HCT116 (cell line): ENCODE data around the gene ARFGAP1. TPM values are rescaled to one million over a fixed set of nuclear protein-coding genes. Genes with fewer than 3 reads are reported as not detected.

Experiments
- ATAC-seq: fragments of 200-7000 bp; cut with Tn5 transposase; 2 replicates; pipeline ENCODE4 v1.9.1; 2020; ENCODE audit warnings: mild to moderate bottlenecking, moderate library complexity
- BruUV-seq: library from RNA; stranded (reverse); fragments of 400-500 nt; replicated peaks from 2 replicates; lab custom pipeline; 2021; lab: Mats Ljungman, UMichigan
- CTCF ChIA-PET: fragments of 300-600 bp; sonication (Branson Sonifier 250); formaldehyde crosslinking; loops from one replicate; lab custom pipeline; 2021; ENCODE audit warnings: antibody characterized with exemption; lab: Charles Lee
- POLR2A ChIA-PET: fragments of 300-600, 350-600 bp; sonication (Branson Sonifier 250); formaldehyde crosslinking; loops from one replicate; lab custom pipeline; 2021; ENCODE audit warnings: antibody characterized with exemption; lab: Charles Lee
- RAD21 ChIA-PET, 2 experiments: fragments of 300-600 bp; sonication (Branson Sonifier 250); formaldehyde crosslinking; loops; one replicate each; lab custom pipeline; 2023; ENCODE audit warnings: low total read pairs in 2 of 2; ENCODE audit not compliant: uncharacterized antibody in 2 of 2, unreplicated experiment in 2 of 2, low non-redundant PET in 1 of 2; lab: Charles Lee
- DNase-seq: peaks from one replicate; pipeline ENCODE4 v3.0.0-alpha.2; 2010; ENCODE audit warnings: low read depth, low spot score
- H2AFZ ChIP-seq: fragments of 200-600 bp; shearing (Covaris generic), sonication (generic); 2 replicates; pipeline ENCODE4 v1.6.1; 2017; ENCODE audit warnings: low read depth, mixed run types, mixed read lengths, antibody characterized with exemption, low read length; ENCODE audit not compliant: poor library complexity, severe bottlenecking
- H3K27ac ChIP-seq: 2 replicates; pipeline ENCODE4 v1.5.1; 2012; ENCODE audit warnings: low read depth, low read length
- H3K27me3 ChIP-seq: fragments of 200-600 bp; sonication (generic); 2 replicates; pipeline ENCODE4 v1.6.1; 2016; ENCODE audit warnings: mixed run types, low read length, mixed read lengths; ENCODE audit not compliant: insufficient read depth
- H3K36me3 ChIP-seq, 2 experiments: fragments of 200-500 bp in 1 of 2; fragments of 200-600 bp in 1 of 2; sonication (Bioruptor generic) in 1 of 2; sonication (generic) in 1 of 2; 2 replicates each; pipeline versions ENCODE4 v1.5.1 to v1.6.1; 2014 to 2016; ENCODE audit warnings: low read length in 2 of 2, inconsistent platforms in 1 of 2, mixed read lengths in 1 of 2, mixed run types in 1 of 2; ENCODE audit not compliant: insufficient read depth in 2 of 2, control insufficient read depth in 1 of 2
- H3K4me1 ChIP-seq, 2 experiments: fragments of 200-600 bp in 1 of 2; sonication (generic) in 1 of 2; 2 replicates each; pipeline versions ENCODE4 v1.5.1 to v1.6.1; 2012 to 2017; ENCODE audit warnings: low read length in 2 of 2, inconsistent platforms in 1 of 2, mild to moderate bottlenecking in 1 of 2, mixed read lengths in 1 of 2, mixed run types in 1 of 2, moderate library complexity in 1 of 2; ENCODE audit not compliant: insufficient read depth in 2 of 2, control insufficient read depth in 1 of 2
- H3K4me2 ChIP-seq: fragments of 200-600 bp; sonication (generic); 2 replicates; pipeline ENCODE4 v1.6.1; 2017; ENCODE audit warnings: mixed run types, low read length, mixed read lengths
- H3K4me3 ChIP-seq, 2 experiments: fragments of 200-600 bp in 1 of 2; sonication (generic) in 1 of 2; replicated peaks in 1 of 2; 2 replicates each; pipeline ENCODE4 v1.5.1; 2011 to 2016; ENCODE audit warnings: low read length in 2 of 2, control low read depth in 1 of 2, low read depth in 1 of 2, mild to moderate bottlenecking in 1 of 2, mixed read lengths in 1 of 2, mixed run types in 1 of 2
- H3K79me2 ChIP-seq: fragments of 200-600 bp; sonication (generic); 2 replicates; pipeline ENCODE4 v1.6.1; 2017; ENCODE audit warnings: mild to moderate bottlenecking, mixed run types, low read length, moderate library complexity, mixed read lengths; ENCODE audit not compliant: insufficient read depth
- H3K9ac ChIP-seq: fragments of 200-600 bp; sonication (generic); 2 replicates; pipeline ENCODE4 v1.6.1; 2016; ENCODE audit warnings: low read length, mixed read lengths
- H3K9me2 ChIP-seq: fragments of 200-600 bp; sonication (generic), shearing (Covaris generic); 2 replicates; pipeline ENCODE4 v1.6.1; 2017; ENCODE audit warnings: mixed run types, mild to moderate bottlenecking, moderate library complexity; ENCODE audit not compliant: insufficient read depth
- H3K9me3 ChIP-seq, 2 experiments: fragments of 200-500 bp in 1 of 2; fragments of 200-600 bp in 1 of 2; sonication (Bioruptor generic) in 1 of 2; sonication (generic) in 1 of 2; 2 replicates each; pipeline ENCODE4 v1.6.1; 2014 to 2017; ENCODE audit warnings: low read length in 2 of 2, mixed read lengths in 2 of 2, inconsistent platforms in 1 of 2, low read depth in 1 of 2, mild to moderate bottlenecking in 1 of 2, mixed run types in 1 of 2, moderate library complexity in 1 of 2; ENCODE audit not compliant: control insufficient read depth in 1 of 2, insufficient read depth in 1 of 2
- H4K20me1 ChIP-seq: fragments of 200-600 bp; sonication (generic), shearing (Covaris generic); 2 replicates; pipeline ENCODE4 v1.6.1; 2017; ENCODE audit warnings: mixed run types, mild to moderate bottlenecking, moderate library complexity; ENCODE audit not compliant: insufficient read depth
- CBX3 ChIP-seq: IDR thresholded peaks from 2 replicates; pipeline ENCODE4 v1.6.1; 2012; ENCODE audit warnings: low read depth
- EZH2 ChIP-seq: fragments of 200-600 bp; sonication (generic); IDR thresholded peaks from 2 replicates; pipeline ENCODE4 v1.6.1; 2017; ENCODE audit warnings: antibody characterized with exemption, mixed run types
- EZH2phosphoT487 ChIP-seq: fragments of 200-600 bp; IDR thresholded peaks from 2 replicates; pipeline ENCODE4 v1.6.1; 2018; ENCODE audit warnings: antibody characterized with exemption, borderline replicate concordance
- JUND ChIP-seq: IDR thresholded peaks from 2 replicates; pipeline ENCODE4 v1.6.1; 2012
- POLR2A ChIP-seq: IDR thresholded peaks from 2 replicates; pipeline ENCODE4 v1.7.0; 2011; ENCODE audit warnings: borderline replicate concordance; ENCODE audit not compliant: insufficient read depth, insufficient read length; ENCODE audit errors: extremely low read depth
- POLR2AphosphoS5 ChIP-seq: IDR thresholded peaks from 2 replicates; pipeline ENCODE4 v1.6.1; 2011; ENCODE audit warnings: mild to moderate bottlenecking, low read depth, low read length, moderate library complexity
- SP1 ChIP-seq: IDR thresholded peaks from 2 replicates; pipeline ENCODE4 v1.6.1; 2012; ENCODE audit warnings: low read depth
- SRF ChIP-seq: IDR thresholded peaks from 2 replicates; pipeline ENCODE4 v1.6.1; 2012; ENCODE audit warnings: low read depth
- ZNF274 ChIP-seq: fragments of 200-500 bp; sonication (Bioruptor generic); IDR thresholded peaks from 2 replicates; pipeline ENCODE4 v1.6.1; 2014; ENCODE audit warnings: mild to moderate bottlenecking, low read depth, low read length, inconsistent platforms
- intact Hi-C: fragments of 100-400 bp; cut with micrococcal nuclease; formaldehyde crosslinking; loops from 2 replicates; pipeline ENCODE4 v1.10.0; 2022
- total RNA-seq: library from RNA; stranded (reverse); gene quantifications from one replicate; pipeline ENCODE4 v1.2.1, GENCODE V29; 2021; ENCODE audit not compliant: unreplicated experiment
- TF ChIP-seq, protein P1 (sequence below): IDR thresholded peaks from 2 replicates; pipeline ENCODE4 v1.6.1; 2012; ENCODE audit warnings: low read depth
- TF ChIP-seq, protein P2 (sequence below): IDR thresholded peaks from 2 replicates; pipeline ENCODE4 v1.6.1; 2011; ENCODE audit warnings: mild to moderate bottlenecking, low read length, moderate library complexity; ENCODE audit not compliant: insufficient replicate concordance; ENCODE audit errors: extremely low read depth

Gene ARFGAP1
- total RNA-seq, 1 experiment from 2014 or later: 94.4 TPM

DNA sequence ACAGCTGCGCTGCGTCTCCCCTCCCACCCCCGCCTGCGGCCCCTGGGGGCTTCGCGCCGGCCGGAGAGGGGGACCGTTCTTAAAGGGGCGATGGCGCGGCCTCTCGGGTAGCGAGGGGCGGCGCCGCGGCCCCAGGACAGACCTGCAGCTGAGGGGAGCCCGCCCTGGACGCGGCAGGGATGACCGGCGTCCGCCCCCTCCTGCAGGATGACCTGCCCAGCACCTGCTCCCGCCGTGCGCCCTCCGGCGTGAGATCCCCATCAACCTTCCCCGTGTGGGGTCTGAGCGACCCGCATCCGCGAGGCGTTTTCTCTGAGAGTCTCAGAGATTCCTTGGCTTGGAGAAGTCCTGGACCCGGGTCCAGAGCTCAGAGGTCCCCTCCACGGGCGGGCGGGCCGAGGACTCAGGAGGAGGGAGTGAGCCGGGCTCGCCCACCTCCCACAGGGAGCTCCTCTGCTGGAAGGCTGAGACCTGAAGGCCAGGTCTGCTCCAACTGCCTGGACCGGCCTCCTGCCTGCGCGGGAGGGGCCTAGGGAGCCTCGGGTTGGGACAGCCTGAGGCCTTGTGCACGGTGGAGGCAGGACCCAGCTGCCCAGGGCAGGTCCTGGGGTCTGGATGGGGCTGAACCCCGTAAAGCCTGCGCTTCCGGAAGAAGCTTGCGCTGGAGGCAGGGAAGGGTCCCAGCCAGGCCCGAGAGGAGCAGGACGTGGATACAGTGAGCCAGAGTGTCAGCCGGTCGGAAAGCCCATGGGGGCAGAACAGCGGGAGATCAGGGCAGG is 17.8 kb upstream of the ARFGAP1 start:
- TF ChIP-seq JUND (no peak), SRF (no peak), ZNF274 (no peak), POLR2A (no peak), POLR2AphosphoS5 (no peak), SP1 (no peak), EZH2phosphoT487 (no peak), EZH2 (no peak), CBX3 (no peak)
- TF ChIP-seq, protein P1, sequence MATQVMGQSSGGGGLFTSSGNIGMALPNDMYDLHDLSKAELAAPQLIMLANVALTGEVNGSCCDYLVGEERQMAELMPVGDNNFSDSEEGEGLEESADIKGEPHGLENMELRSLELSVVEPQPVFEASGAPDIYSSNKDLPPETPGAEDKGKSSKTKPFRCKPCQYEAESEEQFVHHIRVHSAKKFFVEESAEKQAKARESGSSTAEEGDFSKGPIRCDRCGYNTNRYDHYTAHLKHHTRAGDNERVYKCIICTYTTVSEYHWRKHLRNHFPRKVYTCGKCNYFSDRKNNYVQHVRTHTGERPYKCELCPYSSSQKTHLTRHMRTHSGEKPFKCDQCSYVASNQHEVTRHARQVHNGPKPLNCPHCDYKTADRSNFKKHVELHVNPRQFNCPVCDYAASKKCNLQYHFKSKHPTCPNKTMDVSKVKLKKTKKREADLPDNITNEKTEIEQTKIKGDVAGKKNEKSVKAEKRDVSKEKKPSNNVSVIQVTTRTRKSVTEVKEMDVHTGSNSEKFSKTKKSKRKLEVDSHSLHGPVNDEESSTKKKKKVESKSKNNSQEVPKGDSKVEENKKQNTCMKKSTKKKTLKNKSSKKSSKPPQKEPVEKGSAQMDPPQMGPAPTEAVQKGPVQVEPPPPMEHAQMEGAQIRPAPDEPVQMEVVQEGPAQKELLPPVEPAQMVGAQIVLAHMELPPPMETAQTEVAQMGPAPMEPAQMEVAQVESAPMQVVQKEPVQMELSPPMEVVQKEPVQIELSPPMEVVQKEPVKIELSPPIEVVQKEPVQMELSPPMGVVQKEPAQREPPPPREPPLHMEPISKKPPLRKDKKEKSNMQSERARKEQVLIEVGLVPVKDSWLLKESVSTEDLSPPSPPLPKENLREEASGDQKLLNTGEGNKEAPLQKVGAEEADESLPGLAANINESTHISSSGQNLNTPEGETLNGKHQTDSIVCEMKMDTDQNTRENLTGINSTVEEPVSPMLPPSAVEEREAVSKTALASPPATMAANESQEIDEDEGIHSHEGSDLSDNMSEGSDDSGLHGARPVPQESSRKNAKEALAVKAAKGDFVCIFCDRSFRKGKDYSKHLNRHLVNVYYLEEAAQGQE: no peak
- TF ChIP-seq, protein P2, sequence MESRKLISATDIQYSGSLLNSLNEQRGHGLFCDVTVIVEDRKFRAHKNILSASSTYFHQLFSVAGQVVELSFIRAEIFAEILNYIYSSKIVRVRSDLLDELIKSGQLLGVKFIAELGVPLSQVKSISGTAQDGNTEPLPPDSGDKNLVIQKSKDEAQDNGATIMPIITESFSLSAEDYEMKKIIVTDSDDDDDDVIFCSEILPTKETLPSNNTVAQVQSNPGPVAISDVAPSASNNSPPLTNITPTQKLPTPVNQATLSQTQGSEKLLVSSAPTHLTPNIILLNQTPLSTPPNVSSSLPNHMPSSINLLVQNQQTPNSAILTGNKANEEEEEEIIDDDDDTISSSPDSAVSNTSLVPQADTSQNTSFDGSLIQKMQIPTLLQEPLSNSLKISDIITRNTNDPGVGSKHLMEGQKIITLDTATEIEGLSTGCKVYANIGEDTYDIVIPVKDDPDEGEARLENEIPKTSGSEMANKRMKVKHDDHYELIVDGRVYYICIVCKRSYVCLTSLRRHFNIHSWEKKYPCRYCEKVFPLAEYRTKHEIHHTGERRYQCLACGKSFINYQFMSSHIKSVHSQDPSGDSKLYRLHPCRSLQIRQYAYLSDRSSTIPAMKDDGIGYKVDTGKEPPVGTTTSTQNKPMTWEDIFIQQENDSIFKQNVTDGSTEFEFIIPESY: no peak
- ChIA-PET RAD21 (no interaction called here), POLR2A (no interaction called here), CTCF (interaction anchor here (1.3 kb wide), 1 partner anchor 31 kb away, joined by 5 read pairs; no protein-coding TSS in a partner anchor)
- H3K27me3 ChIP-seq: no peaks in the 10 kb centered on the region
- no peak for DNase-seq
- no peaks in the 10 kb centered on the region for H4K20me1 ChIP-seq
- H3K9ac ChIP-seq: no peak overlapping the region
- H3K9me2 ChIP-seq: no peaks in the 10 kb centered on the region
- no TSS peak for BruUV-seq
- no peak overlapping the region for H2AFZ ChIP-seq
- ATAC-seq: no peak
- H3K4me1 ChIP-seq: no peaks in the 10 kb centered on the region
- no peaks in the 10 kb centered on the region for H3K36me3 ChIP-seq
- H3K27ac ChIP-seq: no peak overlapping the region
- no peaks in the 10 kb centered on the region for H3K79me2 ChIP-seq
- no peaks in the 10 kb centered on the region for H3K9me3 ChIP-seq
- intact Hi-C loops: no loop called here
- H3K4me2 ChIP-seq: no peak overlapping the region
- H3K4me3 ChIP-seq: no peak overlapping the region
